ENCODE results near the gene ROPN1. TPM values are rescaled to one million over a fixed set of nuclear protein-coding genes. Genes with fewer than 3 reads are reported as not detected.

Gene ROPN1
- total RNA-seq, 4 donors from 2014 or later, result not detected

DNA sequence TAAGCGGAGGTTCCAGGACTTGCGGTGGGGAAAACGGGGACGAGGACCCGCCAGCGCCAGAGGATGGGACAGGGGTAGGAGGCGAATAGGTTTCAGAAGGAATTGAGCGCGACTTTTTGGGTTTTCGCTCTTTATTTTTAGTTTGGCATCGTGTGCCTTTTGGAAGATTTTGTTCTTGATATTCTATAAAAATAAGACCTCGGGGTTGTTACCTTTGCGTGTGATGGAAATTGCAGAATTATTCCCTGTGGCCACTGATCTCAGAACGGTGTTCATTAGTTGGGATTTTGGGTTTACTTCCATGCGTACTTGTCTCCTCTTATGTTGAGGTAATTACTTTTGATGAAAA is 30.4 kb downstream of the ROPN1 start:
- TF ChIP-seq, protein P1, sequence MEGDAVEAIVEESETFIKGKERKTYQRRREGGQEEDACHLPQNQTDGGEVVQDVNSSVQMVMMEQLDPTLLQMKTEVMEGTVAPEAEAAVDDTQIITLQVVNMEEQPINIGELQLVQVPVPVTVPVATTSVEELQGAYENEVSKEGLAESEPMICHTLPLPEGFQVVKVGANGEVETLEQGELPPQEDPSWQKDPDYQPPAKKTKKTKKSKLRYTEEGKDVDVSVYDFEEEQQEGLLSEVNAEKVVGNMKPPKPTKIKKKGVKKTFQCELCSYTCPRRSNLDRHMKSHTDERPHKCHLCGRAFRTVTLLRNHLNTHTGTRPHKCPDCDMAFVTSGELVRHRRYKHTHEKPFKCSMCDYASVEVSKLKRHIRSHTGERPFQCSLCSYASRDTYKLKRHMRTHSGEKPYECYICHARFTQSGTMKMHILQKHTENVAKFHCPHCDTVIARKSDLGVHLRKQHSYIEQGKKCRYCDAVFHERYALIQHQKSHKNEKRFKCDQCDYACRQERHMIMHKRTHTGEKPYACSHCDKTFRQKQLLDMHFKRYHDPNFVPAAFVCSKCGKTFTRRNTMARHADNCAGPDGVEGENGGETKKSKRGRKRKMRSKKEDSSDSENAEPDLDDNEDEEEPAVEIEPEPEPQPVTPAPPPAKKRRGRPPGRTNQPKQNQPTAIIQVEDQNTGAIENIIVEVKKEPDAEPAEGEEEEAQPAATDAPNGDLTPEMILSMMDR (IDR thresholded peaks at IDR 0.05), result no peak
- ATAC-seq (ENCODE audit: low FRiP score), result peak; percentile 3
- DNase-seq (ENCODE audit: low spot score), result no peak

DNA sequence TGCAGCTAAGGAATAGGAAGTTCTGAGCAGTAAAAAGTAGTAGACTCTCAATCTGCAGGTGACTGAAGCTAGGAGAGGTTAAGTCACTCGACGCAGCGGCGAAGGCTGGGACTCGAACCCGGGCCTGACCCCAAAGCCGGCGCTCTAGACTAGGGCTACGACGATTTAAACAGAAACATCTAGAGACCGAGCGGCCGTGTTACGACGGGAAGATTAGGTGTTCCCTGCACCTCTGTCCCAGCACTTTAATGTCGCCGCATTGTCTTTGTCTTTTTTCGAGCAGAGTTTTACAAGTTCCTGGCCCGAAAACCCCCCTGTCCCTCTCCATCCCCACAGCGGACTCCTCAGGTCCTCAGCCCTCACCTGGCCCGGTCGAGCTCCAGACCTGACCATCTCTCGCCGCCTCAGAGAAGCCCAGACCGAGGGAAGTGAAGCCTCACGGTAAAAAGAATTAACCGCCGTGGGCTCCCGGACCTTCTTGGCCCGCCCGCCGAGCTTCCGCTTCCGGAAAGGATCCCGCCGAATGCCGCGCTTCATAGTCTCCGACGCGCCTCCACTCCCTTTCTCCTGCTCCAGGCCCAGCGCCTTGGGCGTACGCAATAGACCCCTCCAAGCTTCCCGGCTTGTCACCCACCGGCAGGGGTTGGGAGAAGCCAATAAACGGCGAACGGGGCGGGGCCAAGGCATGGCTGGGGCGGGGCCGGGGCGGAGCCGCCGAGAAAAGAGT is 31.0 kb downstream of the ROPN1 start, which contains the start of gene CCDC14:
Gene CCDC14, minus strand, starts transcription at position 449 of the 727 bp plus-strand sequence. Its CDS starts 56 bp downstream, at position 393.
- TF ChIP-seq, protein P1 (IDR thresholded peaks at IDR 0.05), result no peak
- ATAC-seq (ENCODE audit: low FRiP score), result peak; percentile 100
- DNase-seq (ENCODE audit: low spot score), result peak; percentile 90

DNA sequence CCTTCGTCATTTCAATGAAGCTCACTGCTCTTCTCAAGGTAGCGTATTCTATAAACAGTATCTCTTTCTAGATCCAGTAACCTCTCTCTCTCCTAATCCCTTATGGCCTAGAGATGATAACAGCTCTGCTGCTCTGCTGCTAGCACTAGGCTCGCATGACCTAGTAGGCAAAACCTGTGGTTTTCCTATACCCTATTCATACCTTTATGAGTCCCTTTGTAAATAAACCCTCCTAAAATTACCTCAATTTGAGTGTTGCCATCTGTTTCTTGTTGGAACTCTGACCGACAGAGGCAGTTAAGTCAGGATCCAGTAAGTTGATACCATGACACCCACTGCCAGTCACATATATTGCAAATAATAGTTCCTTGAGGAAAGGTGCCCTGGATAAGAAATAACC is 38.2 kb downstream of the ROPN1 start:
- no peak for ATAC-seq (ENCODE audit: low FRiP score)
- DNase-seq (ENCODE audit: low spot score), result no peak
- TF ChIP-seq, protein P1 (IDR thresholded peaks at IDR 0.05), result no peak

DNA sequence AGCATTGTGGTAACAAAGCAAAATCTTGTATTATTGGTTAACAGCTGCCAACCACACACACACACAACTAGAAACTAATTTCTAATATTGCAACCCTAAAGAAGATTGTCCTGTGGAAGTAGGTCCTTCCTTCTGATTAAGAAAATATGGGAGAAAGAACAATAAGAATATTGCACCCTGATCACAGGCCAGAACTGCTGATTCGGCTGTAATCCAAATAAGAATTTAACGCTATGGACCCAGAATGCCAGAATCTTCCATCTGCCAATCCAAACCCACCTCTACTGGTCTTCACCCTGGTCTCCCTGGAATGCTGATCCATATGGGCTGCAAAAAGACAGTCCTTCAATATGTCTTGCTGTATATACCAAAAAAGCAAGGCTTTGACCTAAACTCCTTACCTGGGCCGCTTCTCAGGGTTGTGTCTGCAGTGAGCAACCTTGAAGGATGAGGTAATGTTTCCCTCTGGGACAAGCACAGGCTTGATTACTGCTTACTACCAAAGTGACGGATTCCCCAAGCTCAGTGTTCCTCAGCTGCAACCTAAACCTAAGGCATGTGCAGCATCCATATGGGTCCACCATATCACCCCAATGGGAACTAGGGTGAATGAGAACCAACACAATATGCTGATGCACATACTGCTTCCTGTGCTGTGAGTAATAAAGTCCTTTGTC is 38.9 kb downstream of the ROPN1 start:
- TF ChIP-seq, protein P1 (IDR thresholded peaks at IDR 0.05), result no peak
- ATAC-seq (ENCODE audit: low FRiP score) (no peak), DNase-seq (ENCODE audit: low spot score) (no peak)

DNA sequence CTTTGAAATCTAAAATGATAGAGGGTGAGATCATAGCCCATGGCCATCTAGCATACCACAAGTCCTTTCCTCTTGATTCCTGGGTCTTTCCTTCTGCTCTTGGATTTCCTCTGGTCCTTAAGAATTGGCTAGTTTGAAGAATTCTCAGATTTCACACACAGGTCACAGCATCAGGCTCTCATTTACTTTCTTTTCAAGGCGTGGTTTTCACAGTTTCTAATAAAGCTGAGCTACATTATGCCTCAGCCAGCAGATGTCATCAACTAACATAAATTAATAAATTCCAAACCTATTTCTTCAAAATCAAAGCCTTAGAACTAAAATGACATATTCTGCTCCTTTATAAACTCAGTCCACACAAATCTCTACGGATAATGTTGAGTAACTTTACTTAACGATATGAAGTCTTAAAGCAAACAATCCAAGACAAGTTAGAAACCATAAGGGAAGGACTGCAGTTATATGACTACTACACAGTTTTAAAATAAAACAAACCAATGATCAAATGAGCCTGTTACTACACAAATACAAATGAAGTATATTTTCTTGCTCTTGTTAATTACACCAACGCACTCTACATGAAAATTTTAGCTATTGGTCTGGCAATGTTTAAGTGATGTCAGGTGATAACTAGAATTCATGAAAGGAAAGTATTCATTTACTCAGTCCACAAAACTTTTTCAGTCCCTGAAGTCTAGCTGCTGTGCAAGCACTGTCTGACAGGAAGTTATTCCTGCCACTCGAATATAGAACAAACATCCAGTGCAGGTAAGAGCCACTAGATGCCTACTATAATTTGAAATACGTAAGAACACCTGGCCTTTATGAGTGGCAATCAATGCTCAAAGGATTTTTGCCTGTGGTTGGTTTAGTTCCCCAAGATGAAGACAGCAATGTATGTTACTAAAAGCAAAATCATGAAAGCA is 40.1 kb downstream of the ROPN1 start:
- TF ChIP-seq, protein P1 (IDR thresholded peaks at IDR 0.05), result no peak
- ATAC-seq (ENCODE audit: low FRiP score), result no peak

DNA sequence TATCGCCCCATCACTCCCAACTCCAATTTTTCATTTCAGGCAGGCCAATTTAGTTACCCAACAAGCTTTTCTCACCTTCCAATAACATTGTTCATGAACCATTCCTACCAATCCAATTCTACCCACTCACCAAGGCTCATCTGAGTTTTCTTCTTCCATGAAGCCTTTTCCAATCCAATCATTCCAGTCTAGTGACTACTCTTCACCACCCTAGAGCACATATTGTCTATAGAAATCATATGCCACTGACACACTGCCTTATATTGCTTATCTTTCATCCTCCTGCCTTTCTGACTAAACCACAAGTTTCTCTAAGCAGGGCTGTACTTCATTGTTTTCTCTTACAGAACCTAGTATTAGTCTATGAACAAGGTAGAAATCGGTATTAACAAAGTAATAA is 42.3 kb downstream of the ROPN1 start:
- no peak for ATAC-seq (ENCODE audit: low FRiP score)
- no peak for DNase-seq (ENCODE audit: low spot score)
- TF ChIP-seq, protein P1 (IDR thresholded peaks at IDR 0.05), result no peak

More for the DNA sequence above, 40.1 kb downstream of the ROPN1 start:
- no peak for DNase-seq (ENCODE audit: low spot score)
